Natural killer cell (primary cell): ENCODE data around the gene ANTXR2. TPM values are rescaled to one million over a fixed set of nuclear protein-coding genes. Genes with fewer than 3 reads are reported as not detected.

ENCODE experiments used
- ATAC-seq, 3 donors: fragments of 150-1000 bp in 2 of 3; fragments of 200-7000 bp in 1 of 3; cut with Tn5 transposase; 1 replicate in 1 of 3; 2 replicates in 2 of 3; pipeline ENCODE4 v1.10.0; 2021; ENCODE audit warnings: mild to moderate bottlenecking in 2 of 3, moderate library complexity in 2 of 3
- DNase-seq, 2 donors: peaks; one replicate each; pipeline versions ENCODE4 v3.0.0 to v3.0.0-alpha.2; 2013 to 2021; ENCODE audit warnings: mixed read lengths in 1 of 2
- H3K27ac ChIP-seq: one replicate; pipeline ENCODE4 v1.5.1; 2013; ENCODE audit warnings: mild to moderate bottlenecking, low read length
- H3K27me3 ChIP-seq: one replicate; pipeline ENCODE4 v1.6.1; 2013; ENCODE audit warnings: low read length; ENCODE audit not compliant: control insufficient read depth, insufficient read depth
- H3K36me3 ChIP-seq: one replicate; pipeline ENCODE4 v1.6.1; 2013; ENCODE audit warnings: low read length; ENCODE audit not compliant: control insufficient read depth, insufficient read depth
- H3K4me1 ChIP-seq: one replicate; pipeline ENCODE4 v1.6.1; 2013; ENCODE audit warnings: low read length; ENCODE audit not compliant: control insufficient read depth, insufficient read depth
- H3K4me3 ChIP-seq: one replicate; pipeline ENCODE4 v1.5.1; 2013; ENCODE audit warnings: low read length
- H3K9me3 ChIP-seq: one replicate; pipeline ENCODE4 v1.6.1; 2013; ENCODE audit warnings: low read length; ENCODE audit not compliant: control insufficient read depth, insufficient read depth
- H3K27ac Mint-ChIP-seq, 2 donors: one replicate each; pipeline ENCODE4 v1.8.0; 2022; ENCODE audit warnings: mild to moderate bottlenecking in 2 of 2, mixed read lengths in 2 of 2, moderate library complexity in 1 of 2
- H3K27me3 Mint-ChIP-seq, 2 donors: one replicate each; pipeline ENCODE4 v1.8.0; 2022; ENCODE audit warnings: low read depth in 2 of 2, mixed read lengths in 2 of 2
- H3K36me3 Mint-ChIP-seq: one replicate; pipeline ENCODE4 v1.8.0; 2022; ENCODE audit warnings: mixed read lengths
- H3K4me1 Mint-ChIP-seq, 2 donors: one replicate each; pipeline ENCODE4 v1.8.0; 2022; ENCODE audit warnings: mixed read lengths in 2 of 2
- H3K4me3 Mint-ChIP-seq: one replicate; pipeline ENCODE4 v1.8.0; 2022; ENCODE audit warnings: mild to moderate bottlenecking, moderate library complexity, mixed read lengths
- H3K9me3 Mint-ChIP-seq, 2 donors: one replicate each; pipeline ENCODE4 v1.8.0; 2022; ENCODE audit warnings: mixed read lengths in 2 of 2
- CTCF ChIP-seq: fragments of 200-600 bp; IDR thresholded peaks from one replicate; pipeline ENCODE4 v1.8.0; 2022; ENCODE audit warnings: antibody characterized with exemption
- WGBS: methylation state at CpG from one replicate; pipeline ENCODE4 v1.1.7; 2013; ENCODE audit warnings: missing lambda C conversion rate; ENCODE audit not compliant: insufficient coverage; 5-methylcytosine and 5-hydroxymethylcytosine counted together
- intact Hi-C: fragments of 100-400 bp; cut with micrococcal nuclease; formaldehyde crosslinking; loops from one replicate; pipeline ENCODE4 v1.14.2; 2022
- total RNA-seq, 4 donors: library from RNA; stranded (reverse); fragments of 120-200 nt in 1 of 4; gene quantifications; one replicate each; pipeline versions ENCODE4 v1.2.3 to v1.2.4, GENCODE V29; 2013 to 2022

ANTXR2 gene
- total RNA-seq, 3 donors from 2014 or later (not counting 1 experiment from before 2014, with no cell fraction given), result 7.8 to 28.3 (median 10.0) TPM

- Mint-ChIP-seq H3K36me3 (peaks cover 13% of the 10 kb centered on the region), H3K4me1 (no peaks in the 10 kb centered on the region), H3K4me3 (no peak overlapping the region), H3K27ac (no peak overlapping the region), H3K27me3 (peaks cover 10 to 19% of the 10 kb centered on the region in 2 donors), H3K9me3 (peaks cover 0 to 6% of the 10 kb centered on the region in 2 donors)
- no peak overlapping the region for H3K27ac ChIP-seq
- intact Hi-C loops, result no loop called here
- no peaks in the 10 kb centered on the region for H3K4me1 ChIP-seq
- 97% methylated on average over 8 of the region's 8 CpGs for WGBS
- H3K27me3 ChIP-seq, result peaks cover 2% of the 10 kb centered on the region
- H3K4me3 ChIP-seq, result no peak overlapping the region
- no peak for TF ChIP-seq CTCF
- ATAC-seq (no peak), DNase-seq (no peak)
- no peaks in the 10 kb centered on the region for H3K9me3 ChIP-seq
- no peaks in the 10 kb centered on the region for H3K36me3 ChIP-seq
Observed at GRCh38 chr4:80115368-80116181, 42.5 kb upstream of the ANTXR2 start.

- peaks cover 0 to 6% of the 10 kb centered on the region in 2 donors for H3K9me3 Mint-ChIP-seq
- Histone ChIP-seq H3K27ac (no peak overlapping the region), H3K4me1 (no peaks in the 10 kb centered on the region), H3K9me3 (no peaks in the 10 kb centered on the region), H3K27me3 (peaks cover 2% of the 10 kb centered on the region), H3K36me3 (no peaks in the 10 kb centered on the region), H3K4me3 (no peak overlapping the region)
- no peak overlapping the region for H3K27ac Mint-ChIP-seq
- no peak for ATAC-seq
- H3K4me1 Mint-ChIP-seq, result no peaks in the 10 kb centered on the region
- H3K4me3 Mint-ChIP-seq, result no peak overlapping the region
- H3K27me3 Mint-ChIP-seq, result peaks cover 10 to 19% of the 10 kb centered on the region in 2 donors
- no peak for DNase-seq
- intact Hi-C loops, result no loop called here
- TF ChIP-seq CTCF, result no peak
- peaks cover 13% of the 10 kb centered on the region for H3K36me3 Mint-ChIP-seq
Observed at GRCh38 chr4:80114732-80115265, 41.8 kb upstream of the ANTXR2 start.

GRCh38 chr4:80113615-80114014, 40.6 kb upstream of the ANTXR2 start:
- Histone ChIP-seq H3K4me1 (no peaks in the 10 kb centered on the region), H3K27ac (no peak overlapping the region), H3K36me3 (no peaks in the 10 kb centered on the region), H3K9me3 (no peaks in the 10 kb centered on the region), H3K27me3 (peaks cover 2% of the 10 kb centered on the region), H3K4me3 (no peak overlapping the region)
- Mint-ChIP-seq H3K4me3 (no peak overlapping the region), H3K27ac (no peak overlapping the region), H3K27me3 (peaks cover 6 to 10% of the 10 kb centered on the region in 2 donors), H3K36me3 (peaks cover 13% of the 10 kb centered on the region), H3K9me3 (peaks cover 0 to 6% of the 10 kb centered on the region in 2 donors), H3K4me1 (no peaks in the 10 kb centered on the region)
- intact Hi-C loops, result loop anchor here (2.0 kb wide), 1 partner anchor 37 kb away; no protein-coding TSS in a partner anchor
- DNase-seq (no peak), ATAC-seq (no peak)
- no peak for TF ChIP-seq CTCF
- 88% methylated on average over 1 of the region's 3 CpGs for WGBS
